GM18951 (cell line): ENCODE data around the gene LYPD6B.

ENCODE experiments used
- POLR2A ChIP-seq: IDR thresholded peaks from 4 replicates; pipeline ENCODE4 v1.6.1; 2011; ENCODE audit warnings: mild to moderate bottlenecking; ENCODE audit not compliant: insufficient read length, insufficient read depth; ENCODE audit errors: extremely low read depth
- in situ Hi-C: fragments of 300-500 bp; cut with MboI; formaldehyde crosslinking; loops from one replicate; pipeline ENCODE4 v1.12.0; 2022; ENCODE audit warnings: low sequenced_read_pairs, mixed read lengths, inconsistent platforms; ENCODE audit not compliant: unreplicated experiment

Gene LYPD6B

DNA sequence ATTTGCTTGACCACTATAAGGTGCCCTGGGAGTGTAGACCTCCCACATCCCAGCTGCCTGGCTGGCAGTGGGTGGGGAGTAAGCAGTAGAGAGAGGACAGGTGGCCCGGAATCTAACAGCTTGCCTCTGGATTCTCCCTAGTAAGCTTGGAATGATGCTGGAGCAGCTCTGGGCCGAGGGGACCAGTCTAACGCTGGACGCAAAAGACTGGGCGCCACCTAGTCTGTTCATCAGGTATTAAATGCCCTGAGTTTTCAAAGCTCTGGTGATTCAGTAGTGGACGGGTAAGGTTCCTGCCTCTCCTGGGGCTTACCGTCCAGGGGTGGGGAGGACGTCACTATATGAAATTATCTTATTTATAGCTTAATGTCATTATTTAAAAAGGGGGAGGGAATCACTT lies 648 bp upstream of the LYPD6B start:
- in situ Hi-C loops: no loop called here
- TF ChIP-seq POLR2A: no peak

GRCh38 chr2:149039213-149039724 lies 770 bp downstream of the LYPD6B start:
- in situ Hi-C loops: no loop called here
- no peak for TF ChIP-seq POLR2A

GRCh38 chr2:149040451-149040850 lies 2.0 kb downstream of the LYPD6B start:
- TF ChIP-seq POLR2A: no peak

GRCh38 chr2:149041482-149041881 lies 3.0 kb downstream of the LYPD6B start:
- TF ChIP-seq POLR2A: no peak
- in situ Hi-C loops: no loop called here

More at GRCh38 chr2:149040451-149040850, 2.0 kb downstream of the LYPD6B start:
- in situ Hi-C loops: no loop called here

GRCh38 chr2:149042881-149043280 lies 4.4 kb downstream of the LYPD6B start:
- in situ Hi-C loops: no loop called here
- no peak for TF ChIP-seq POLR2A

DNA sequence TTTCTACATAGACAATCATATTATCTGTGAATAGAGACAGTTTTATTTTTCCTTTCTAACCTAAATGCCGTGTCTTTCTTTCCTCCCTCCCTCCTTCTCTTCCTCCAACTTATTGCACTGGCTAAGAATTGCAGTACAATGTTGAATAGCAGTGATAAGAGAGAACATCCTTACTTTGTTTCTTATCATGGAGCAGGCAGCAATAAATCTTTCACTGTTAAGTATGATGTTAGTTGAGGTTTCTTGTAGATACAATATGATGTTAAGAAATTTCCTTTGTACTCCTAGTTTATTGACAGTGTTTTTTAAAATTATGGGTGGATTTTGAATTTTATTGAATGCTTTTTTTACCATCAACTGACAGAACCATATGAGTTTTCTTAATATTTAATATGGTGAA lies 6.0 kb downstream of the LYPD6B start:
- in situ Hi-C loops: no loop called here
- TF ChIP-seq POLR2A: no peak

GRCh38 chr2:149047118-149047517 lies 8.6 kb downstream of the LYPD6B start:
- in situ Hi-C loops: no loop called here
- no peak for TF ChIP-seq POLR2A

GRCh38 chr2:149049142-149049541 lies 10.6 kb downstream of the LYPD6B start:
- in situ Hi-C loops: no loop called here
- TF ChIP-seq POLR2A: no peak

GRCh38 chr2:149050188-149050587 lies 11.7 kb downstream of the LYPD6B start:
- TF ChIP-seq POLR2A: no peak
- in situ Hi-C loops: no loop called here

DNA sequence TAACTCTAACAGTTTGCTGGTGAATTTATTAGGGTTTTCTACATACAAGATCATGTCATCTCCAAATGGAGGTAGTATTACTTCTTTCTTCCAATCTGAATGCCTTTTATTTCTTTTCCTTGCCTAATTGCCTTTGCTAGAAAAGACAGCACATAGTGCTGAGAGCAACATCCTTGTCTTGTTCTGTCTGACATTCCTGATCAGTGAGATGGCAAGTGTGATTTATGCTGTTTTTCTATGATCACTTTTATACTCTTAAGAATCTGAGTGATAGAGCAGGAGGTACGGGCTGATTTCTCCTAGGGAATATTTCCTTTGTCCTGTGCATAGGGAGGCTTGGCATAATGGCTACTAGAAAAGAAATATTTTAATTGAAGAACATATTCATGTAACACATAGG lies 17.3 kb downstream of the LYPD6B start:
- in situ Hi-C loops: no loop called here
- no peak for TF ChIP-seq POLR2A

- TF ChIP-seq POLR2A: no peak
- in situ Hi-C loops: no loop called here
Observed at GRCh38 chr2:149056541-149057255, 18.2 kb downstream of the LYPD6B start.

DNA sequence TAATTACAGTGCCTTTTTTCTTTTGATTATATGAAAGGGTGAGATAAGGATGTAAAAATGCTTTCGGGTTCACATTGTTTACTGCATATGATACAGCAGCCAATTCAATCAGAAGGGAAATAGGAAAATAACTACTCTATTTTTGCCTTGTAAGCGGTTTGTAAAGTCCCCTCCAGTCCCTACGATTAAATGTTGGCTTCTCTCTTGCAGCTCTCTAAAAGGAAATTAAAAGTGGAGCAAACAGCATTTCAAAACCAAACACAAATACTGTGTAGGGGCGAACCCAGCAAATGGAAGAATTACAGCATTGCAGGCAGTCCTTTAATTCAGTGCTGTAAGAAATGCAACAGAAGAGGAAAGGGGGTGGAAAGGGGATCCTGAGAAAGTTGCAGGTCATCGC lies 18.9 kb downstream of the LYPD6B start:
- TF ChIP-seq POLR2A: no peak
- in situ Hi-C loops: no loop called here

- no peak for TF ChIP-seq POLR2A
- in situ Hi-C loops: no loop called here
Observed at GRCh38 chr2:149058936-149059335, 20.4 kb downstream of the LYPD6B start.

DNA sequence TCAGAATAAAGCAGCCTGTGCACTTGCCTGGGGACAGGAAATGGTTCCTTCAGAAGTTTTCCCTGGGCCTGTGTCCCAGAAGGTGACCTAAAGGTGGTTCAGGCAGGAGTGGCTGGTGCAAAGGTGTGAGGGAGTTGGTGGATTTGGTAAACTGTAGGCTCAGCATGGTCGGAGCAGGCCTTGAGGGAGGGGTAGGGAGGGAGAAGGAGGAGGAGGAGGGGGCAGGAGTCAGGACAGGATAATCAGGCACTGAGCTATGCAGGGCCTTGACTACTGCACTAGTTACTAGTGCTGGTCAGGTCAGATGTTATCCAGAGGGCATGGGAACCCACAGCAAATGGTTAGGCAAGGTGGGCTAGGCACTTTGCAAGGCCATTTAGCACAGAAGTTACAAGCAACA lies 21.3 kb downstream of the LYPD6B start:
- in situ Hi-C loops: no loop called here
- no peak for TF ChIP-seq POLR2A
